Right forelimb (tissue), 1 donor: Measurements from ENCODE around the gene HTR3B.

Source experiments
- DNase-seq: peaks from one replicate; pipeline ENCODE4 v3.0.0-alpha.2; 2018

The HTR3B gene

DNA sequence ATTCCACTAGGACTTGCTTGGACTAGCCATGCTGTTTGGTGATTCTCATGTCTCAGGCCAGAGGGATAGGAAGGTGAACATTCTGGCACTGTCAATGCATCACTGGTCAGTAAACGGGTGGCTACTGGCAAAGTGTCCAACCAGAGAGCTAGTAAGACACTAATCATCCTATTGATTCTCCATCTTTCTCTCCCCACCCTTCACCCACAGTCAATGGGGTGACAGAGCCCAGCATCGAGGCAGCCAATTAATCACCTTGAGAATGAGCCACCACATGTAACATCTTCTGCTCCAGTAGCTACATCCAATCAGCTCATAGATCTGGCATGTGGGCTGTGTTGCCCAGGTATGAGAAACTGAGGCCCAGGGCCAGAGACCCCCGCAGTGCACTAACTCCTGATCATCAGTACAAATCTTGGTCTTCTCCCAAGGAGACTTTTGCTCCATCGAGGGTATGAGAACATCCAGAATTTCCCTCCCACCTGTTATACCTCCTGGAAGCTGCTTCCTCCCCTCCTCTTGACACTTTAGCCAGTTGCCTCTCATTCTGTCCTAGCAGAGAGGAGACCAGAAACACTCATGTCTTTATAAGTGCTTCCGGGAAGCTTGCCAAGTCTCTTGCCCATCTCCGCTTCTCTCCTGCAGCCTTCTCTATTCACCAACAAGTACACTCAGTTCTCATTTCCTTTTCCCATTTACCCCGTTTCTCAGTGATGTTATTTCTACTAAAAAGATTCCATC is 87.3 kb downstream of the HTR3B start:
- DNase-seq: no peak

- no peak for DNase-seq
These were observed 88.0 kb downstream of the HTR3B start for GRCh38 chr11:113992459-113993110.

DNA sequence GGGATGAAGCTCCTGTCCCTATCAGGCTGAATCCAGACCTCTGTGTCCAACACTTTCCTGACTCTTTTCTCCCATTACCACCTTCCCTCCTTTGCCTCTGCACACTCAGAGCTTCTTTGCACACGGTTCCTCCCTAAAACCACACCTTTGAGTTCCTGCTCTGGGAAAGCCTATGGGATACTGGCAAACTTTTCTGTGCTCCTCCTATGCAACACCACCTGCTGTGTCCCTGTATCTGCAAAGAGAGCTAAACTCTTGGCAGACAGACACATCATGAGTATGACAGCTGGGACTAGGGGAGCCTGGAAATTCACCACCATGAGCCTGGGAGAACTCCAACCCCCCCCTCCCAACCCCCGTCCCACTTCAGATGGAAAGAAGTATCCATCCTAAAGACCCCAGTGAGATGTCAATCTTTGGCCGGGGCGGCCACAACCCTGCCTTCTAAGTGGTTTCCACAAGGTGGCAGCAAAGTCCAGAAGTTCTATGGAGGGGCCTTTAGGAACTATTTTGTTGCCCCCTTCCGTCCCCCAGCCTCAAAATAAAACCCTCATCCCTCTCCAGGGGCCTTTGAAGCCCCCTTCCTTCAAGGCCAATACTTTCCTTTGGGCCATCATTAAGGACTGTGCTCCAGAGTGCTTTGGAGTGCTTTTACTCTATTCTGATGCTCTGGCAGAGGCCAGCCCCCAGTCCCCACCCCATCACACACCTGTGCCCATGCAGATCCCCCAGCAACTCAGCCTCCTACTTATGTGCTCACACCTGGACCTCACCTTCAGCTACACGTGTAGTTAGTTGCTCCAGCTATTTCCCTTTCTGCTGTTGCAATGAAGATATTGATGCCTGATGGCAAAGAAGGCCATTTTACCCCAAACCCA is 89.7 kb downstream of the HTR3B start:
- DNase-seq: peak; percentile 46
